K562 (cell line): ENCODE data around the gene ATOSA. TPM values are rescaled to one million over a fixed set of nuclear protein-coding genes. Genes with fewer than 3 reads are reported as not detected.

ENCODE experiments used
- COPS2 ChIP-seq: fragments of 450-650 bp; conservative IDR thresholded peaks from 2 replicates; pipeline ENCODE4 v1.6.1; 2016; ENCODE audit warnings: mild to moderate bottlenecking, moderate library complexity
- CREBBP ChIP-seq: IDR thresholded peaks from one replicate; pipeline ENCODE4 v1.6.1; 2012; ENCODE audit warnings: low read depth, mild to moderate bottlenecking, control low read depth, inconsistent platforms, low read length
- DIDO1 ChIP-seq: fragments of 450-650 bp; IDR thresholded peaks from 2 replicates; pipeline ENCODE4 v1.6.1; 2016; ENCODE audit warnings: low read depth, missing biosample characterization, missing genetic modification characterization
- FOSL1 ChIP-seq: fragments of 200-800 bp; sonication (Bioruptor generic); conservative IDR thresholded peaks from 2 replicates; pipeline ENCODE4 v1.6.1; 2016; ENCODE audit warnings: missing genetic modification characterization, missing compliant biosample characterization
- KHSRP ChIP-seq: fragments of 450-650 bp; IDR thresholded peaks from 2 replicates; pipeline ENCODE4 v1.6.1; 2017
- MEF2D ChIP-seq: conservative IDR thresholded peaks from 2 replicates; pipeline ENCODE4 v1.6.1; 2016; ENCODE audit warnings: low read depth, missing genetic modification characterization, missing compliant biosample characterization
- POLR2H ChIP-seq: IDR thresholded peaks from 2 replicates; pipeline ENCODE4 v1.6.1; 2016; ENCODE audit warnings: missing genetic modification characterization, low read depth, mild to moderate bottlenecking, control low read depth, missing compliant biosample characterization, moderate library complexity
- PRMT5 ChIP-seq: sonication (generic); formaldehyde crosslinking; IDR thresholded peaks from 2 replicates; pipeline ENCODE4 v1.5.0; 2020; ENCODE audit warnings: missing genetic modification reagents
- SIRT6 ChIP-seq: IDR thresholded peaks from one replicate; pipeline ENCODE4 v1.6.1; 2012; ENCODE audit warnings: low read depth, mild to moderate bottlenecking, control low read depth, inconsistent platforms, low read length, moderate library complexity
- TBP ChIP-seq: optimal IDR thresholded peaks from 2 replicates; pipeline ENCODE3; 2011; ENCODE audit warnings: low read depth, low read length, improper control_type of control experiment
- TCFL5 ChIP-seq: fragments of 250-450 bp; sonication (Bioruptor Pico); conservative IDR thresholded peaks from 2 replicates; pipeline ENCODE4 v1.6.1; 2021; ENCODE audit warnings: mild to moderate bottlenecking, moderate library complexity, matching md5 sums
- XRCC4 ChIP-seq: IDR thresholded peaks from one replicate; pipeline ENCODE4 v1.6.1; 2011; ENCODE audit not compliant: insufficient read depth, insufficient read length; ENCODE audit errors: extremely low read depth
- XRCC5 ChIP-seq: fragments of 200-400 bp; formaldehyde crosslinking; IDR thresholded peaks from 2 replicates; pipeline ENCODE4 v1.6.1; 2017; ENCODE audit warnings: low read depth, mild to moderate bottlenecking, low read length
- ZNF12 ChIP-seq: sonication (generic); formaldehyde crosslinking; IDR thresholded peaks from 2 replicates; pipeline ENCODE4 v1.4.0; 2020; ENCODE audit warnings: mild to moderate bottlenecking, missing genetic modification reagents
- ZNF354B ChIP-seq: fragments of 250-450 bp; sonication (Bioruptor Pico); IDR thresholded peaks from 2 replicates; pipeline ENCODE4 v1.4.0; 2020
- ZNF384 ChIP-seq: IDR thresholded peaks from 2 replicates; pipeline ENCODE4 v1.6.1; 2012; ENCODE audit warnings: low read depth, low read length, improper control_type of control experiment
- ZSCAN32 ChIP-seq: fragments of 450-650 bp; formaldehyde crosslinking; IDR thresholded peaks from 2 replicates; pipeline ENCODE4 v1.4.0; 2020; ENCODE audit warnings: mild to moderate bottlenecking, moderate library complexity
- polyA plus RNA-seq, 8 experiments: library from polyadenylated mRNA; depleted of rRNA in 4 of 8; stranded (reverse) in 5 of 8; unstranded in 3 of 8; fragments of >200 nt; fragmentation: Nextera tagmentation in 2 of 8; fragmentation: Illumina TruSeq in 1 of 8; extraction: Ambion mirVana in 2 of 8; extraction: Trizol in 1 of 8; gene quantifications; 2 replicates each; pipeline versions ENCODE4 v1.2.1 to v1.2.3, GENCODE V29; 2011 to 2014; ENCODE audit warnings: inconsistent platforms in 1 of 8, missing spikeins in 1 of 8
- total RNA-seq, 7 experiments: library from RNA; depleted of rRNA in 6 of 7; stranded (reverse); fragments of >200 nt in 6 of 7; fragmentation: Illumina TruSeq in 2 of 7; extraction: Trizol in 2 of 7; gene quantifications; 2 replicates each; pipeline versions ENCODE4 v1.2.1 to v1.2.3, GENCODE V29; 2011 to 2021; ENCODE audit warnings: low replicate concordance in 1 of 7
- TF ChIP-seq, protein P1 (sequence below): IDR thresholded peaks from 2 replicates; pipeline ENCODE4 v1.6.1; 2011; ENCODE audit not compliant: insufficient read length; ENCODE audit errors: extremely low read depth
- TF ChIP-seq, protein P2 (sequence below): fragments of 450-650 bp; conservative IDR thresholded peaks from 2 replicates; pipeline ENCODE4 v1.6.1; 2016; ENCODE audit warnings: missing genetic modification characterization, low read depth, mild to moderate bottlenecking, control low read depth, missing compliant biosample characterization
- TF ChIP-seq, protein P3 (sequence below), 2 experiments: fragments of 450-650 bp in 1 of 2; sonication (generic) in 1 of 2; formaldehyde crosslinking in 1 of 2; IDR thresholded peaks in 1 of 2; conservative IDR thresholded peaks in 1 of 2; 2 replicates each; pipeline versions ENCODE4 v1.6.1 to v1.8.1; 2016 to 2023; ENCODE audit warnings: mild to moderate bottlenecking in 2 of 2, moderate library complexity in 2 of 2, inconsistent platforms in 1 of 2, missing genetic modification reagents in 1 of 2
- TF ChIP-seq, protein P4 (sequence below): fragments of 450-650 bp; IDR thresholded peaks from 2 replicates; pipeline ENCODE4 v1.6.1; 2016; ENCODE audit warnings: borderline replicate concordance
- TF ChIP-seq, protein P5 (sequence below): fragments of 450-650 bp; formaldehyde crosslinking; IDR thresholded peaks from 2 replicates; pipeline ENCODE4 v1.4.0; 2020; ENCODE audit warnings: mild to moderate bottlenecking

The ATOSA gene
- total and polyA plus RNA-seq, 9 of the 15 experiments (the other 6 are each of a cell fraction or from before 2014, with no cell fraction given), result 2.0 to 6.1 (median 3.9) TPM

DNA sequence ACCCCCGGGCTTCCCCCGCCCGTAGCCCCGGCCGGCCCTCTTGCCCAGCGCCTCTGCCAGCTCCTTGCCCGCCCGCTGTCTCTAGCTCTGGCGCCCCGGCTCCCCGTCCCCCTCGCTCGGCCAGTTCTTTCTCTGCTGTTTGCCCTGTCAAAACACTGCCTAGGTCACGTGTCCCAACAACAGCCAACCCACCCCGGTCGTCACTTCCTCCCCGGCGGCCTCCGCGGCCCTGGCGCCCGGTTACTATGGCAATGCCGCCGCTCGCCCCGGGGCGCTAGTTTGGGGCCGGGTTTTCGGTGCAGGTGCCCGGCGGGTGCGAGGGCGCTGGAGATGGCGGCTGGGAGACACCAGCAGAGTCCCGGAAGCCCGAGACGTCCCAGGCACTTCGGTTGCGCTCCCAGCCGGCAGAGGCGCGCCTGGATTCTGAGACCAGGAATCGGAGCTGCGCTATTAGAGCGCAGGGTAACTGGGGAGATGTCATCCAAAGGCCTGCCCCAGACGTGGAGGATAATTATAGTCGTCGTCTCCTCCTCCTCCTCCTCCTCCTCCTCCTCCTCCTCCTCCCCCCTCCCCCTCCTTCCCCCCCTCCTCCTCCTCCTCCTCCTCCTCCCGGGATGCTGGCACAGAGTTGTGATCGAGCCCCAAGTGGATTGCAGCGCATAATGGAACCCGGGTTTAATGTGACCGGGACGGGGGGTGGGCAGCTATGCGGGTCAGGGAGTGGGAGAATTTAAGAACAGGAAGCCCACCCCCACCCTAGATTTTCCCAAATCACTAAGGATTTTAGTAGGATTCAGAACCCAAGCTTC is at the start of gene ATOSA (continued):
- TF ChIP-seq, protein P1, sequence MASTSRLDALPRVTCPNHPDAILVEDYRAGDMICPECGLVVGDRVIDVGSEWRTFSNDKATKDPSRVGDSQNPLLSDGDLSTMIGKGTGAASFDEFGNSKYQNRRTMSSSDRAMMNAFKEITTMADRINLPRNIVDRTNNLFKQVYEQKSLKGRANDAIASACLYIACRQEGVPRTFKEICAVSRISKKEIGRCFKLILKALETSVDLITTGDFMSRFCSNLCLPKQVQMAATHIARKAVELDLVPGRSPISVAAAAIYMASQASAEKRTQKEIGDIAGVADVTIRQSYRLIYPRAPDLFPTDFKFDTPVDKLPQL, result no peak
- TF ChIP-seq, protein P2, sequence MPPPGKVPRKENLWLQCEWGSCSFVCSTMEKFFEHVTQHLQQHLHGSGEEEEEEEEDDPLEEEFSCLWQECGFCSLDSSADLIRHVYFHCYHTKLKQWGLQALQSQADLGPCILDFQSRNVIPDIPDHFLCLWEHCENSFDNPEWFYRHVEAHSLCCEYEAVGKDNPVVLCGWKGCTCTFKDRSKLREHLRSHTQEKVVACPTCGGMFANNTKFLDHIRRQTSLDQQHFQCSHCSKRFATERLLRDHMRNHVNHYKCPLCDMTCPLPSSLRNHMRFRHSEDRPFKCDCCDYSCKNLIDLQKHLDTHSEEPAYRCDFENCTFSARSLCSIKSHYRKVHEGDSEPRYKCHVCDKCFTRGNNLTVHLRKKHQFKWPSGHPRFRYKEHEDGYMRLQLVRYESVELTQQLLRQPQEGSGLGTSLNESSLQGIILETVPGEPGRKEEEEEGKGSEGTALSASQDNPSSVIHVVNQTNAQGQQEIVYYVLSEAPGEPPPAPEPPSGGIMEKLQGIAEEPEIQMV, result no peak
- no peak for TF ChIP-seq PRMT5 (CRISPR knock-in tag)
- TF ChIP-seq MEF2D, result no peak
- peak; percentile 36 for TF ChIP-seq TBP
- no peak for TF ChIP-seq FOSL1 (tag)
- TF ChIP-seq KHSRP, result no peak
- TF ChIP-seq COPS2, result no peak
- TF ChIP-seq TCFL5 (CRISPR knock-in tag), result no peak
- TF ChIP-seq ZNF354B (CRISPR knock-in tag), result no peak
- TF ChIP-seq DIDO1 (tag), result no peak
- no peak for TF ChIP-seq CREBBP
- no peak for TF ChIP-seq SIRT6
- no peak for TF ChIP-seq XRCC5
- no peak for TF ChIP-seq ZNF384
- TF ChIP-seq, protein P3, sequence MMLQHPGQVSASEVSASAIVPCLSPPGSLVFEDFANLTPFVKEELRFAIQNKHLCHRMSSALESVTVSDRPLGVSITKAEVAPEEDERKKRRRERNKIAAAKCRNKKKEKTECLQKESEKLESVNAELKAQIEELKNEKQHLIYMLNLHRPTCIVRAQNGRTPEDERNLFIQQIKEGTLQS (IDR thresholded peaks at IDR 0.05), result no peak
- TF ChIP-seq, protein P3 (CRISPR knock-in tag; conservative IDR thresholded peaks at IDR 0.05), result no peak
- no peak for TF ChIP-seq ZNF12 (CRISPR knock-in tag)
- TF ChIP-seq, protein P4, sequence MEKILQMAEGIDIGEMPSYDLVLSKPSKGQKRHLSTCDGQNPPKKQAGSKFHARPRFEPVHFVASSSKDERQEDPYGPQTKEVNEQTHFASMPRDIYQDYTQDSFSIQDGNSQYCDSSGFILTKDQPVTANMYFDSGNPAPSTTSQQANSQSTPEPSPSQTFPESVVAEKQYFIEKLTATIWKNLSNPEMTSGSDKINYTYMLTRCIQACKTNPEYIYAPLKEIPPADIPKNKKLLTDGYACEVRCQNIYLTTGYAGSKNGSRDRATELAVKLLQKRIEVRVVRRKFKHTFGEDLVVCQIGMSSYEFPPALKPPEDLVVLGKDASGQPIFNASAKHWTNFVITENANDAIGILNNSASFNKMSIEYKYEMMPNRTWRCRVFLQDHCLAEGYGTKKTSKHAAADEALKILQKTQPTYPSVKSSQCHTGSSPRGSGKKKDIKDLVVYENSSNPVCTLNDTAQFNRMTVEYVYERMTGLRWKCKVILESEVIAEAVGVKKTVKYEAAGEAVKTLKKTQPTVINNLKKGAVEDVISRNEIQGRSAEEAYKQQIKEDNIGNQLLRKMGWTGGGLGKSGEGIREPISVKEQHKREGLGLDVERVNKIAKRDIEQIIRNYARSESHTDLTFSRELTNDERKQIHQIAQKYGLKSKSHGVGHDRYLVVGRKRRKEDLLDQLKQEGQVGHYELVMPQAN, result peak; percentile 64; the same call in 1 of the 2 replicates
- TF ChIP-seq ZSCAN32, result no peak
- TF ChIP-seq, protein P5, sequence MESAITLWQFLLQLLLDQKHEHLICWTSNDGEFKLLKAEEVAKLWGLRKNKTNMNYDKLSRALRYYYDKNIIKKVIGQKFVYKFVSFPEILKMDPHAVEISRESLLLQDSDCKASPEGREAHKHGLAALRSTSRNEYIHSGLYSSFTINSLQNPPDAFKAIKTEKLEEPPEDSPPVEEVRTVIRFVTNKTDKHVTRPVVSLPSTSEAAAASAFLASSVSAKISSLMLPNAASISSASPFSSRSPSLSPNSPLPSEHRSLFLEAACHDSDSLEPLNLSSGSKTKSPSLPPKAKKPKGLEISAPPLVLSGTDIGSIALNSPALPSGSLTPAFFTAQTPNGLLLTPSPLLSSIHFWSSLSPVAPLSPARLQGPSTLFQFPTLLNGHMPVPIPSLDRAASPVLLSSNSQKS (CRISPR knock-in tag), result no peak
- no peak for TF ChIP-seq POLR2H (tag)
- TF ChIP-seq XRCC4, result no peak
